SH-SY5Y (cell line): ENCODE data around the gene INSIG1.

Experiments used
- GATA2 ChIP-seq: IDR thresholded peaks from 2 replicates; pipeline ENCODE4 v1.6.1; 2011; ENCODE audit warnings: mild to moderate bottlenecking, low read depth, low read length
- GATA3 ChIP-seq: IDR thresholded peaks from 2 replicates; pipeline ENCODE4 v1.6.1; 2011; ENCODE audit warnings: low read depth, mild to moderate bottlenecking, low read length, moderate library complexity

GRCh38 chr7:155289107-155289506 is 8.6 kb upstream of the INSIG1 start:
- TF ChIP-seq GATA2 (no peak), GATA3 (no peak)
